AG09319 (cell line): ENCODE measurements around the gene SSC5D.

Experiments used
- DNase-seq: peaks from one replicate; pipeline ENCODE4 v3.0.0-alpha.2; 2010; ENCODE audit warnings: low read depth; ENCODE audit errors: extremely low read depth
- TF ChIP-seq, protein P1 (sequence below): IDR thresholded peaks from 2 replicates; pipeline ENCODE4 v1.5.1; 2011; ENCODE audit warnings: low read depth, mild to moderate bottlenecking, inconsistent platforms, low read length, moderate library complexity

The SSC5D gene

DNA sequence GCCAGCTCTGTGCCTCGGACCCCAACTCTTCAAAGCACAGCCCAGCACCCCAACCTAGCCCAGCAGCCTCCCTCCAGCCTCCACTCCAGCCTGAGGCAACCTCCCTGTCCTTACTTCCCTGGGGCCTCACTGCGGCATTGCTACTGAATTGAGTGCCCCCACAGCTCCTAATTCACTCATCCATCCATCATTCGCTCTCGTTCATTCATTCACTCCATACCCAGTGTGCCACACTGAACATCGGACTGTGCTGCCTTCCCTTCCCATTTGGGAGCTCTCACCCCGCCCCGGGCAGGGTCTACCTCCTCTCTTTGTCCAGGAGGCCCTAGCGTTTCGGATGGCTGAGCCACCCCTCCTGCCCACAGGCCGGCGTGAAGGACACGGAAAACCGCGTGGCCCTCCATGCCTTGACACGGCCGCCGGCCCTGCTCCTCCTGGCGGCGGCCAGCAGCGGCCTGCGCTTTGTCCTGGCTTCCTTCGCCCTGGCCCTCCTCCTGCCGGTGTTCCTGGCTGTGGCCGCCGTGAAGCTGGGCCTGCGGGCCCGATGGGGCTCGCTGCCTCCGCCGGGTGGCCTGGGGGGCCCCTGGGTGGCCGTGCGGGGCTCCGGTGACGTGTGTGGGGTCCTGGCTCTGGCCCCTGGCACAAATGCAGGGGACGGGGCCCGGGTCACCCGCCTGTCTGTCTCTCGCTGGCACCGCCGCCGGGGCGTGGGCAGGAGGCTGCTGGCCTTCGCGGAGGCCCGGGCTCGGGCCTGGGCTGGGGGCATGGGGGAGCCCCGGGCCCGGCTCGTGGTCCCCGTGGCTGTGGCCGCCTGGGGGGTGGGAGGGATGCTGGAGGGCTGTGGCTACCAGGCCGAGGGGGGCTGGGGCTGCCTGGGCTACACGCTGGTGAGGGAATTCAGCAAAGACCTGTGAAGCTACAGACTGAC is 1.9 kb upstream of the SSC5D start:
- no peak for DNase-seq
- TF ChIP-seq, protein P1, sequence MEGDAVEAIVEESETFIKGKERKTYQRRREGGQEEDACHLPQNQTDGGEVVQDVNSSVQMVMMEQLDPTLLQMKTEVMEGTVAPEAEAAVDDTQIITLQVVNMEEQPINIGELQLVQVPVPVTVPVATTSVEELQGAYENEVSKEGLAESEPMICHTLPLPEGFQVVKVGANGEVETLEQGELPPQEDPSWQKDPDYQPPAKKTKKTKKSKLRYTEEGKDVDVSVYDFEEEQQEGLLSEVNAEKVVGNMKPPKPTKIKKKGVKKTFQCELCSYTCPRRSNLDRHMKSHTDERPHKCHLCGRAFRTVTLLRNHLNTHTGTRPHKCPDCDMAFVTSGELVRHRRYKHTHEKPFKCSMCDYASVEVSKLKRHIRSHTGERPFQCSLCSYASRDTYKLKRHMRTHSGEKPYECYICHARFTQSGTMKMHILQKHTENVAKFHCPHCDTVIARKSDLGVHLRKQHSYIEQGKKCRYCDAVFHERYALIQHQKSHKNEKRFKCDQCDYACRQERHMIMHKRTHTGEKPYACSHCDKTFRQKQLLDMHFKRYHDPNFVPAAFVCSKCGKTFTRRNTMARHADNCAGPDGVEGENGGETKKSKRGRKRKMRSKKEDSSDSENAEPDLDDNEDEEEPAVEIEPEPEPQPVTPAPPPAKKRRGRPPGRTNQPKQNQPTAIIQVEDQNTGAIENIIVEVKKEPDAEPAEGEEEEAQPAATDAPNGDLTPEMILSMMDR: peak; percentile 42

GRCh38 chr19:55486971-55487923 is 989 bp upstream of the SSC5D start:
- TF ChIP-seq, protein P1: no peak
- peak; percentile 94 for DNase-seq

- TF ChIP-seq, protein P1: no peak
- no peak for DNase-seq
Measured at GRCh38 chr19:55488986-55489710, 912 bp downstream of the SSC5D start.

GRCh38 chr19:55489711-55490477 is 1.7 kb downstream of the SSC5D start:
- DNase-seq: no peak
- TF ChIP-seq, protein P1: no peak

GRCh38 chr19:55490478-55491432 is 2.5 kb downstream of the SSC5D start:
- DNase-seq: no peak

More at GRCh38 chr19:55490478-55491432, 2.5 kb downstream of the SSC5D start:
- TF ChIP-seq, protein P1: no peak
